Nephron (organoid): ENCODE data around the gene WDR49.
"Not testable (repeated sequence)": the region's sequence is repeated elsewhere in the genome, so short reads cannot be mapped to it uniquely, and the experiment has no call there.

Experiments
- H3K27ac Mint-ChIP-seq, 3 experiments: 2 replicates each; pipeline ENCODE4 v1.8.0; 2020; ENCODE audit warnings: mixed read lengths in 3 of 3, mild to moderate bottlenecking in 2 of 3, moderate library complexity in 1 of 3
- H3K27me3 Mint-ChIP-seq: 2 replicates; pipeline ENCODE4 v1.8.0; 2021; ENCODE audit warnings: low read depth, mild to moderate bottlenecking, moderate library complexity, mixed read lengths
- H3K36me3 Mint-ChIP-seq: 2 replicates; pipeline ENCODE4 v1.8.0; 2020; ENCODE audit warnings: low read depth, mixed read lengths
- H3K4me1 Mint-ChIP-seq: 2 replicates; pipeline ENCODE4 v1.8.0; 2020; ENCODE audit warnings: mixed read lengths
- H3K4me3 Mint-ChIP-seq, 3 experiments: 2 replicates each; pipeline ENCODE4 v1.8.0; 2020; ENCODE audit warnings: mild to moderate bottlenecking in 3 of 3, mixed read lengths in 3 of 3, moderate library complexity in 2 of 3
- H3K9me3 Mint-ChIP-seq: 2 replicates; pipeline ENCODE4 v1.8.0; 2020; ENCODE audit warnings: mixed read lengths
- TF ChIP-seq, protein P1 (sequence below), 3 experiments: fragments of 200-600 bp; sonication (generic); IDR thresholded peaks; one replicate each; pipeline ENCODE4 v1.5.0; 2021; ENCODE audit warnings: antibody characterized with exemption in 3 of 3; ENCODE audit not compliant: unreplicated experiment in 3 of 3

Gene WDR49

DNA sequence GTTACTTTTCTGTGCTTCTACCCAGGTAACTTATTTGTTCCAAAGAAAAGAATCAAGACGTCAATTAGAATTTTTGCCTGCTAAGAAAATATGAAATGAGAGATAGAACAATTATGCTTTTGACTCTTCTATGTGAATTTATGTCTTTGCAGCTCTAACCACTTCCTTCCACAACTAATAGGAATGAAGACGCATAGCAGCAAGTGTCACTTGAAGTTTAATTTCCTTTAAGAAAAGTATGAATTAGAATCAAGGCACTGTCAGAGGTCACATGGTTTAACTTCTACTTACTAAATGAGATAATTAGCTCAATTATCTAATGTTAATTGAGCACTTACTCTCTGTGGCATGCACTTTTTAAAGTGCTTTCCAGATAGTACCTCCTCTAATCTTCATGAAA lies 3.3 kb downstream of the WDR49 start:
- H3K27ac Mint-ChIP-seq: no peak overlapping the region
- H3K27me3 Mint-ChIP-seq: no peaks in the 10 kb centered on the region
- peaks cover 4% of the 10 kb centered on the region for H3K9me3 Mint-ChIP-seq
- TF ChIP-seq, protein P1, sequence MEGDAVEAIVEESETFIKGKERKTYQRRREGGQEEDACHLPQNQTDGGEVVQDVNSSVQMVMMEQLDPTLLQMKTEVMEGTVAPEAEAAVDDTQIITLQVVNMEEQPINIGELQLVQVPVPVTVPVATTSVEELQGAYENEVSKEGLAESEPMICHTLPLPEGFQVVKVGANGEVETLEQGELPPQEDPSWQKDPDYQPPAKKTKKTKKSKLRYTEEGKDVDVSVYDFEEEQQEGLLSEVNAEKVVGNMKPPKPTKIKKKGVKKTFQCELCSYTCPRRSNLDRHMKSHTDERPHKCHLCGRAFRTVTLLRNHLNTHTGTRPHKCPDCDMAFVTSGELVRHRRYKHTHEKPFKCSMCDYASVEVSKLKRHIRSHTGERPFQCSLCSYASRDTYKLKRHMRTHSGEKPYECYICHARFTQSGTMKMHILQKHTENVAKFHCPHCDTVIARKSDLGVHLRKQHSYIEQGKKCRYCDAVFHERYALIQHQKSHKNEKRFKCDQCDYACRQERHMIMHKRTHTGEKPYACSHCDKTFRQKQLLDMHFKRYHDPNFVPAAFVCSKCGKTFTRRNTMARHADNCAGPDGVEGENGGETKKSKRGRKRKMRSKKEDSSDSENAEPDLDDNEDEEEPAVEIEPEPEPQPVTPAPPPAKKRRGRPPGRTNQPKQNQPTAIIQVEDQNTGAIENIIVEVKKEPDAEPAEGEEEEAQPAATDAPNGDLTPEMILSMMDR (IDR thresholded peaks at IDR 0.05; ENCODE audit: unreplicated experiment in 3 of 3): no peak
- H3K4me3 Mint-ChIP-seq: no peak overlapping the region
- no peaks in the 10 kb centered on the region for H3K36me3 Mint-ChIP-seq
- peaks cover 4% of the 10 kb centered on the region for H3K4me1 Mint-ChIP-seq

DNA sequence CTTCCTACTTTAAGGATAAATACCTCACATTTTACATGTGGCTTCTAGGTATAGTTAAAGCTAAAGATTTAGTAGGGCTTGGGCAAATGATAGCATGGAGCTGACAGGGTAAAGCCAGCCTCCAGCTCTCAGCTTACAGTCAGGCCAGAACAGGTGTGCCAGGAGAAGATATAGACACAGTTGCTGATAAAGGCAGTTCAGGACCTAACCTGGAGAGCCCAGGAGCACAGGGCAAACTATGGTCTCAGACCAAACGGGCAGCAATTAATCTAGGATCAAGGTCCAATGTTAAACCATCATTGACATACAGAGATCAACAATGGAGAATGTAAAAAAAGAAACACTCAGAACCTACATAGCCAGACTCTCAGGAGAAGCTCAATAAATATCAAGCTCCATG lies 4.0 kb downstream of the WDR49 start:
- Mint-ChIP-seq H3K36me3 (no peaks in the 10 kb centered on the region), H3K4me1 (peaks cover 4% of the 10 kb centered on the region), H3K27ac (no peak overlapping the region), H3K27me3 (no peaks in the 10 kb centered on the region), H3K9me3 (peaks cover 5% of the 10 kb centered on the region), H3K4me3 (no peak overlapping the region)
- TF ChIP-seq, protein P1 (IDR thresholded peaks at IDR 0.05; ENCODE audit: unreplicated experiment in 3 of 3): no peak

- TF ChIP-seq, protein P1 (IDR thresholded peaks at IDR 0.05; ENCODE audit: unreplicated experiment in 3 of 3): no peak
- no peaks in the 10 kb centered on the region for H3K27me3 Mint-ChIP-seq
- H3K27ac Mint-ChIP-seq: no peak overlapping the region
- no peaks in the 10 kb centered on the region for H3K4me1 Mint-ChIP-seq
- no peaks in the 10 kb centered on the region for H3K36me3 Mint-ChIP-seq
- no peak overlapping the region for H3K4me3 Mint-ChIP-seq
- peaks cover 7% of the 10 kb centered on the region for H3K9me3 Mint-ChIP-seq
Measured at GRCh38 chr3:167644611-167645010, 9.1 kb downstream of the WDR49 start.

- H3K27me3 Mint-ChIP-seq: no peaks in the 10 kb centered on the region
- no peaks in the 10 kb centered on the region for H3K9me3 Mint-ChIP-seq
- TF ChIP-seq, protein P1 (IDR thresholded peaks at IDR 0.05; ENCODE audit: unreplicated experiment in 3 of 3): no peak
- peaks cover 5% of the 10 kb centered on the region for H3K4me1 Mint-ChIP-seq
- no peak overlapping the region for H3K27ac Mint-ChIP-seq
- no peak overlapping the region for H3K4me3 Mint-ChIP-seq
- no peaks in the 10 kb centered on the region for H3K36me3 Mint-ChIP-seq
Measured at GRCh38 chr3:167631471-167631870, 22.3 kb downstream of the WDR49 start.

DNA sequence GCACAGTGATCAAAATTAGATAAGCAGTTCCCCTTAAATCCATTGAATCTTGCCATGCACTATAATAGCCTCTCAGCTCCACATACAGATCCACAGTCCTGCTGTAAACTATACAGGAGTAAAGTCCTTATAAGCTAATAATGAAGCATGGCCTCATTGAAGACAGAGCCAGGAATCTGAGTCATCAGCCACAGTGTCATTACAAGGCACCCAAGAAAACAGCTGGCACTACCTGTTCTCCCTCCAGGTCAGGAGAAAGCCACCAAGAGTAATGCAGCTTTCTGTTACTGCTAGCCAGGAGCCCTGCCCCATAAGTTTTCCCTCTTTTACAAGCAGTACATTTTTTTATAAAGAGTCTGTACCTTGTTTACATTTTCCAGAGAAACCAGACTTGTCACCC lies 27.3 kb downstream of the WDR49 start:
- H3K4me3 Mint-ChIP-seq: no peak overlapping the region
- TF ChIP-seq, protein P1 (IDR thresholded peaks at IDR 0.05; ENCODE audit: unreplicated experiment in 3 of 3): no peak
- H3K9me3 Mint-ChIP-seq: no peaks in the 10 kb centered on the region
- no peak overlapping the region for H3K27ac Mint-ChIP-seq
- H3K36me3 Mint-ChIP-seq: no peaks in the 10 kb centered on the region
- H3K4me1 Mint-ChIP-seq: peaks cover 5% of the 10 kb centered on the region
- no peaks in the 10 kb centered on the region for H3K27me3 Mint-ChIP-seq

- no peaks in the 10 kb centered on the region for H3K9me3 Mint-ChIP-seq
- TF ChIP-seq, protein P1 (IDR thresholded peaks at IDR 0.05; ENCODE audit: unreplicated experiment in 3 of 3): no peak
- H3K4me1 Mint-ChIP-seq: no peaks in the 10 kb centered on the region
- no peak overlapping the region for H3K27ac Mint-ChIP-seq
- no peak overlapping the region for H3K4me3 Mint-ChIP-seq
- H3K27me3 Mint-ChIP-seq: peaks cover 3% of the 10 kb centered on the region
- H3K36me3 Mint-ChIP-seq: no peaks in the 10 kb centered on the region
Measured at GRCh38 chr3:167615030-167615429, 38.7 kb downstream of the WDR49 start.

DNA sequence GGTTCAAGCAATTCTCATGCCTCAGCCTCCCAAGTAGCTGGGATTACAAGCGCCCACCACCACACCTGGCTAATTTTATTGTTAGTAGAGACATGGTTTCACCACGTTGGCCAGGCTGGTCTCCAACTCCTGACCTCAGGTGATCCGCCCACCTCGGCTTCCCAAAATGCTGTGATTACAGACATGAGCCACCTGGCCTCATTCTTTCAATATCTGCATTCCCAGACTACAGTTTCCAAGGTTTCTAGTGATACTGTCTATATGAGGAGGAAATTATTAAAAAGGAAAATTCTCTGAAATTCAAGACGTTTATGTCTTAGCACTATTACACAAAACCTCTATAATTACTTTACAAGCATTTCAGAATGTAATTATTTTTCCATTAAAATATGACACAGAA lies 39.5 kb downstream of the WDR49 start:
- H3K36me3 Mint-ChIP-seq, H3K27ac Mint-ChIP-seq, H3K4me3 Mint-ChIP-seq, H3K4me1 Mint-ChIP-seq, H3K9me3 Mint-ChIP-seq, H3K27me3 Mint-ChIP-seq: not testable (repeated sequence)
